ENCODE data around the gene RPL12. TPM values are rescaled to one million over a fixed set of nuclear protein-coding genes. Genes with fewer than 3 reads are reported as not detected.

Gene RPL12
- total and polyA plus RNA-seq, 2 experiments from 2014 or later = 594 to 1,676 TPM

DNA sequence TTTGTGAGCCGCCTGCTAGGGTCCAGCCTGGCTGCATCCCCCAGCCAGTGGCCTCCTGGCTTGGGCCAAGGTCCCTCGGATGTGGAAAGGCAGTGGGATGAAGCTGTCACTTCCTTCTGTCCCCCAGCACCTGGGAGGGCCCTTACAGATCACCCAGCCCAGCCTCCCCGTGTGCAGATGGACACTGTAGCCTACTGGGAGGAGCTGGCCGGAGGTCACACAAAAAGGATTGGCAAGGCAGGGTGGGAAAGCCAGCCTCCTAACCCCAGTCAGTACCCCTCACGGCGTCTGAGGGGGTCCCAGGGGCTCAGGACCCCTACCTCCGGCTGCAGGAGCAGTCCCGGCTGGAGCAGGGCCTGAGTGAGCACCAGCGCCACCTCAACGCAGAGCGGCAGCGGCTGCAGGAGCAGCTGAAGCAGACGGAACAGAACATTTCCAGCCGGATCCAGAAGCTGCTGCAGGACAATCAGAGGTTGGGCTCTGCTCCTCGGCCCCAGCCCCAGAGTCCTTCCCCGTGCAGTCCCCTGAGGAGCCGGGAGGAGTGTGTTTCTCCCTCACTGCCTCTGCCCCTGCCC is 28.4 kb upstream of the RPL12 start:
- H3K4me2 ChIP-seq (ENCODE audit: unreplicated experiment) = no peak overlapping the region
- no peak overlapping the region for H3K27ac ChIP-seq
- no peaks in the 10 kb centered on the region for H3K4me1 ChIP-seq (ENCODE audit: insufficient read depth)
- no peak overlapping the region for H3K9ac ChIP-seq
- in situ Hi-C loops (cut with MboI) = no loop called here
- TF ChIP-seq EZH2 (IDR thresholded peaks at IDR 0.05; ENCODE audit: insufficient read depth, poor library complexity, severe bottlenecking) = no peak
- no peak for TF ChIP-seq EZH2phosphoT487 (IDR thresholded peaks at IDR 0.05; ENCODE audit: insufficient read depth, low read depth)
- H3K9me2 ChIP-seq (ENCODE audit: insufficient read depth) = no peaks in the 10 kb centered on the region
- 86 to 87% methylated on average over 16 to 17 of the region's 17 CpGs for WGBS, 2 experiments (ENCODE audit: low coverage in 1 of 2, low lambda C conversion rate in 2 of 2, missing lambda C conversion rate in 2 of 2)
- H3K9me3 ChIP-seq (ENCODE audit: low read depth) = no peaks in the 10 kb centered on the region
- H3K4me3 ChIP-seq = no peak overlapping the region
- no peaks in the 10 kb centered on the region for H3F3A ChIP-seq (ENCODE audit: insufficient read depth)
- H3K79me2 ChIP-seq (ENCODE audit: insufficient read depth) = no peaks in the 10 kb centered on the region
- H2AFZ ChIP-seq = no peak overlapping the region
- H3K27me3 ChIP-seq (replicated peaks; ENCODE audit: insufficient read depth) = no peaks in the 10 kb centered on the region
- no peak for DNase-seq
- H3K36me3 ChIP-seq (ENCODE audit: low read depth) = no peaks in the 10 kb centered on the region; the same call in 1 of the 2 replicates
- H4K20me1 ChIP-seq (ENCODE audit: insufficient read depth) = no peaks in the 10 kb centered on the region

GRCh38 chr9:127474592-127474991 is 23.4 kb upstream of the RPL12 start:
- H3K4me3 ChIP-seq = no peak overlapping the region
- H3K4me2 ChIP-seq (ENCODE audit: unreplicated experiment) = no peak overlapping the region
- in situ Hi-C loops (cut with MboI) = no loop called here
- H3K36me3 ChIP-seq (ENCODE audit: low read depth) = no peaks in the 10 kb centered on the region; the same call in 1 of the 2 replicates
- H3K9me2 ChIP-seq (ENCODE audit: insufficient read depth) = no peaks in the 10 kb centered on the region
- no peaks in the 10 kb centered on the region for H3K4me1 ChIP-seq (ENCODE audit: insufficient read depth)
- H3F3A ChIP-seq (ENCODE audit: insufficient read depth) = no peaks in the 10 kb centered on the region
- H3K9me3 ChIP-seq (ENCODE audit: low read depth) = no peaks in the 10 kb centered on the region
- TF ChIP-seq EZH2 (IDR thresholded peaks at IDR 0.05; ENCODE audit: insufficient read depth, poor library complexity, severe bottlenecking) (no peak), EZH2phosphoT487 (IDR thresholded peaks at IDR 0.05; ENCODE audit: insufficient read depth, low read depth) (no peak)
- H2AFZ ChIP-seq = no peak overlapping the region
- H3K27ac ChIP-seq = no peak overlapping the region
- no peaks in the 10 kb centered on the region for H4K20me1 ChIP-seq (ENCODE audit: insufficient read depth)
- no peak for DNase-seq
- no peaks in the 10 kb centered on the region for H3K27me3 ChIP-seq (replicated peaks; ENCODE audit: insufficient read depth)
- H3K79me2 ChIP-seq (ENCODE audit: insufficient read depth) = no peaks in the 10 kb centered on the region
- 92 to 95% methylated on average over 5 of the region's 5 CpGs for WGBS, 2 experiments (ENCODE audit: low coverage in 1 of 2, low lambda C conversion rate in 2 of 2, missing lambda C conversion rate in 2 of 2)
- H3K9ac ChIP-seq = no peak overlapping the region

GRCh38 chr9:127473932-127474331 is 22.7 kb upstream of the RPL12 start:
- DNase-seq = no peak
- Histone ChIP-seq H3K27me3 (replicated peaks; ENCODE audit: insufficient read depth) (no peaks in the 10 kb centered on the region), H3K36me3 (ENCODE audit: low read depth) (no peaks in the 10 kb centered on the region; the same call in 1 of the 2 replicates), H3K9me3 (ENCODE audit: low read depth) (no peaks in the 10 kb centered on the region), H3K27ac (no peak overlapping the region), H3F3A (ENCODE audit: insufficient read depth) (no peaks in the 10 kb centered on the region), H3K9ac (no peak overlapping the region), H3K4me2 (ENCODE audit: unreplicated experiment) (no peak overlapping the region), H4K20me1 (ENCODE audit: insufficient read depth) (no peaks in the 10 kb centered on the region), H3K79me2 (ENCODE audit: insufficient read depth) (no peaks in the 10 kb centered on the region), H3K9me2 (ENCODE audit: insufficient read depth) (no peaks in the 10 kb centered on the region), H3K4me1 (ENCODE audit: insufficient read depth) (no peaks in the 10 kb centered on the region), H2AFZ (no peak overlapping the region), H3K4me3 (no peak overlapping the region)
- 68 to 71% methylated on average over 4 of the region's 4 CpGs for WGBS, 2 experiments (ENCODE audit: low coverage in 1 of 2, low lambda C conversion rate in 2 of 2, missing lambda C conversion rate in 2 of 2)
- in situ Hi-C loops (cut with MboI) = no loop called here
- no peak for TF ChIP-seq EZH2phosphoT487 (IDR thresholded peaks at IDR 0.05; ENCODE audit: insufficient read depth, low read depth)
- no peak for TF ChIP-seq EZH2 (IDR thresholded peaks at IDR 0.05; ENCODE audit: insufficient read depth, poor library complexity, severe bottlenecking)

GRCh38 chr9:127473501-127473900 is 22.3 kb upstream of the RPL12 start:
- H3K4me1 ChIP-seq (ENCODE audit: insufficient read depth) = no peaks in the 10 kb centered on the region
- H3K4me2 ChIP-seq (ENCODE audit: unreplicated experiment) = no peak overlapping the region
- no peak overlapping the region for H3K4me3 ChIP-seq
- H2AFZ ChIP-seq = no peak overlapping the region
- WGBS, 2 experiments (ENCODE audit: low coverage in 1 of 2, low lambda C conversion rate in 2 of 2, missing lambda C conversion rate in 2 of 2) = 71 to 78% methylated on average over 10 of the region's 10 CpGs
- no peaks in the 10 kb centered on the region for H3F3A ChIP-seq (ENCODE audit: insufficient read depth)
- in situ Hi-C loops (cut with MboI) = no loop called here
- no peak for DNase-seq
- H3K27ac ChIP-seq = no peak overlapping the region
- no peak for TF ChIP-seq EZH2 (IDR thresholded peaks at IDR 0.05; ENCODE audit: insufficient read depth, poor library complexity, severe bottlenecking)
- no peak for TF ChIP-seq EZH2phosphoT487 (IDR thresholded peaks at IDR 0.05; ENCODE audit: insufficient read depth, low read depth)
- no peak overlapping the region for H3K9ac ChIP-seq
- no peaks in the 10 kb centered on the region for H3K36me3 ChIP-seq (ENCODE audit: low read depth)
- H3K9me3 ChIP-seq (ENCODE audit: low read depth) = no peaks in the 10 kb centered on the region
- H3K79me2 ChIP-seq (ENCODE audit: insufficient read depth) = no peaks in the 10 kb centered on the region
- no peaks in the 10 kb centered on the region for H3K27me3 ChIP-seq (replicated peaks; ENCODE audit: insufficient read depth)
- no peaks in the 10 kb centered on the region for H4K20me1 ChIP-seq (ENCODE audit: insufficient read depth)
- H3K9me2 ChIP-seq (ENCODE audit: insufficient read depth) = no peaks in the 10 kb centered on the region

All from GM23248 (cell line).